ENCODE data around the gene DNAAF5. TPM values are rescaled to one million over a fixed set of nuclear protein-coding genes. Genes with fewer than 3 reads are reported as not detected.

DNAAF5 gene
- total RNA-seq, 1 donor from 2014 or later, result 18.1 TPM

- no peaks in the 10 kb centered on the region for H3K9me3 ChIP-seq (replicated peaks)
- H3K36me3 ChIP-seq, result peaks cover 27% of the 10 kb centered on the region
- no peak for TF ChIP-seq CTCF (IDR thresholded peaks at IDR 0.05; ENCODE audit: borderline replicate concordance)
- intact Hi-C loops (cut with micrococcal nuclease), result loop anchor here (5.0 kb wide), 1 partner anchor 438 kb away; no protein-coding TSS in a partner anchor
- peak overlapping the region; percentile 17 for H3K4me3 ChIP-seq
- H3K27me3 ChIP-seq (ENCODE audit: low read depth), result no peaks in the 10 kb centered on the region
- peak overlapping the region; percentile 82 for H3K27ac ChIP-seq (replicated peaks)
- H3K4me1 ChIP-seq, result peaks cover 34% of the 10 kb centered on the region
- no peak for DNase-seq
These were observed 44.3 kb downstream of the DNAAF5 start for GRCh38 chr7:770741-771166.

GRCh38 chr7:771234-772004, 44.9 kb downstream of the DNAAF5 start:
- intact Hi-C loops (cut with micrococcal nuclease), result loop anchor here (5.0 kb wide), 1 partner anchor 439 kb away; no protein-coding TSS in a partner anchor
- DNase-seq, result peak; percentile 80

GRCh38 chr7:772005-772294, 45.5 kb downstream of the DNAAF5 start:
- Histone ChIP-seq H3K4me1 (peaks cover 34% of the 10 kb centered on the region), H3K27me3 (ENCODE audit: low read depth) (no peaks in the 10 kb centered on the region), H3K36me3 (peaks cover 34% of the 10 kb centered on the region), H3K9me3 (replicated peaks) (no peaks in the 10 kb centered on the region), H3K27ac (replicated peaks) (peak overlapping the region; percentile 82), H3K4me3 (no peak overlapping the region)
- intact Hi-C loops (cut with micrococcal nuclease), result loop anchor here (5.0 kb wide), 1 partner anchor 440 kb away; no protein-coding TSS in a partner anchor
- no peak for DNase-seq
- no peak for TF ChIP-seq CTCF (IDR thresholded peaks at IDR 0.05; ENCODE audit: borderline replicate concordance)

More at GRCh38 chr7:771234-772004, 44.9 kb downstream of the DNAAF5 start:
- H3K27me3 ChIP-seq (ENCODE audit: low read depth), result no peaks in the 10 kb centered on the region
- peak overlapping the region; percentile 17 for H3K4me3 ChIP-seq
- peak overlapping the region; percentile 82 for H3K27ac ChIP-seq (replicated peaks)
- H3K36me3 ChIP-seq, result peaks cover 28% of the 10 kb centered on the region
- H3K4me1 ChIP-seq, result peaks cover 34% of the 10 kb centered on the region
- H3K9me3 ChIP-seq (replicated peaks), result no peaks in the 10 kb centered on the region
- TF ChIP-seq CTCF (IDR thresholded peaks at IDR 0.05; ENCODE audit: borderline replicate concordance), result no peak

GRCh38 chr7:772392-772791, 45.9 kb downstream of the DNAAF5 start:
- H3K27ac ChIP-seq (replicated peaks), result no peak overlapping the region
- peaks cover 34% of the 10 kb centered on the region for H3K4me1 ChIP-seq
- H3K9me3 ChIP-seq (replicated peaks), result no peaks in the 10 kb centered on the region
- DNase-seq, result no peak
- H3K4me3 ChIP-seq, result no peak overlapping the region
- TF ChIP-seq CTCF (IDR thresholded peaks at IDR 0.05; ENCODE audit: borderline replicate concordance), result no peak
- H3K36me3 ChIP-seq, result peaks cover 36% of the 10 kb centered on the region
- intact Hi-C loops (cut with micrococcal nuclease), result loop anchor here (5.0 kb wide), 1 partner anchor 440 kb away; no protein-coding TSS in a partner anchor
- no peaks in the 10 kb centered on the region for H3K27me3 ChIP-seq (ENCODE audit: low read depth)

- Histone ChIP-seq H3K27me3 (ENCODE audit: low read depth) (no peaks in the 10 kb centered on the region), H3K4me1 (peaks cover 38% of the 10 kb centered on the region), H3K4me3 (no peak overlapping the region), H3K9me3 (replicated peaks) (no peaks in the 10 kb centered on the region), H3K36me3 (peaks cover 36% of the 10 kb centered on the region), H3K27ac (replicated peaks) (no peak overlapping the region)
- no peak for TF ChIP-seq CTCF (IDR thresholded peaks at IDR 0.05; ENCODE audit: borderline replicate concordance)
- DNase-seq, result no peak
- intact Hi-C loops (cut with micrococcal nuclease), result loop anchor here (5.0 kb wide), 1 partner anchor 441 kb away; no protein-coding TSS in a partner anchor
These were observed 46.5 kb downstream of the DNAAF5 start for GRCh38 chr7:772861-773621.
